GM18858 (cell line): Measurements from ENCODE around the gene EML1.

Experiments
- ATAC-seq: cut with Tn5 transposase; IDR thresholded peaks from one replicate; pipeline ENCODE4 v1.9.1; 2021; ENCODE audit not compliant: unreplicated experiment

EML1 gene

GRCh38 chr14:99862136-99862535 lies 68.9 kb downstream of the EML1 start:
- ATAC-seq = no peak

GRCh38 chr14:99863059-99863458 lies 69.8 kb downstream of the EML1 start:
- ATAC-seq = no peak

GRCh38 chr14:99865408-99865807 lies 72.2 kb downstream of the EML1 start:
- no peak for ATAC-seq

GRCh38 chr14:99870617-99871016 lies 77.4 kb downstream of the EML1 start:
- no peak for ATAC-seq

GRCh38 chr14:99871771-99872170 lies 78.6 kb downstream of the EML1 start:
- ATAC-seq = no peak

- no peak for ATAC-seq
These were observed 79.7 kb downstream of the EML1 start for GRCh38 chr14:99872786-99873440.

GRCh38 chr14:99873653-99874052 lies 80.4 kb downstream of the EML1 start:
- ATAC-seq = no peak

- no peak for ATAC-seq
These were observed 81.1 kb downstream of the EML1 start for GRCh38 chr14:99874306-99874705.

GRCh38 chr14:99875421-99875820 lies 82.2 kb downstream of the EML1 start:
- no peak for ATAC-seq

- no peak for ATAC-seq
These were observed 82.6 kb downstream of the EML1 start for GRCh38 chr14:99875836-99876235.

GRCh38 chr14:99876406-99876805 lies 83.2 kb downstream of the EML1 start:
- ATAC-seq = no peak

GRCh38 chr14:99878563-99878962 lies 85.3 kb downstream of the EML1 start:
- no peak for ATAC-seq

- no peak for ATAC-seq
These were observed 86.4 kb downstream of the EML1 start for GRCh38 chr14:99879401-99880295.

- ATAC-seq = no peak
These were observed 87.6 kb downstream of the EML1 start for GRCh38 chr14:99880651-99881420.

GRCh38 chr14:99883866-99884650 lies 90.8 kb downstream of the EML1 start:
- ATAC-seq = no peak

- ATAC-seq = no peak
These were observed 91.8 kb downstream of the EML1 start for GRCh38 chr14:99884834-99885648.

GRCh38 chr14:99885649-99885958 lies 92.4 kb downstream of the EML1 start:
- ATAC-seq = no peak

- ATAC-seq = no peak
These were observed 94.2 kb downstream of the EML1 start for GRCh38 chr14:99887407-99887806.

- no peak for ATAC-seq
These were observed 94.9 kb downstream of the EML1 start for GRCh38 chr14:99888149-99888548.

GRCh38 chr14:99889268-99889667 lies 96.1 kb downstream of the EML1 start:
- ATAC-seq = no peak
